WTC11 (cell line): ENCODE measurements around the gene UIMC1. TPM values are rescaled to one million over a fixed set of nuclear protein-coding genes. Genes with fewer than 3 reads are reported as not detected.

ENCODE experiments used
- ATAC-seq: fragments of 200-7000 bp; cut with Tn5 transposase; 2 replicates; pipeline ENCODE4 v1.10.0; 2021; ENCODE audit warnings: mild to moderate bottlenecking, moderate library complexity
- CTCF ChIA-PET: fragments of 300-600 bp; sonication (Branson Sonifier 250); formaldehyde crosslinking; loops from one replicate; lab custom pipeline; 2021; ENCODE audit warnings: antibody characterized with exemption; lab: Charles Lee
- POLR2A ChIA-PET: fragments of 350-600 bp; sonication (Branson Sonifier 250); formaldehyde crosslinking; loops from one replicate; lab custom pipeline; 2021; ENCODE audit warnings: antibody characterized with exemption; lab: Charles Lee
- DNase-seq: peaks from one replicate; pipeline ENCODE4 v3.0.0; 2021; ENCODE audit warnings: low spot score
- H3K27ac Mint-ChIP-seq: 2 replicates; pipeline ENCODE4 v1.8.0; 2021; ENCODE audit warnings: mixed read lengths
- H3K27me3 Mint-ChIP-seq: 2 replicates; pipeline ENCODE4 v1.8.0; 2021; ENCODE audit warnings: low read depth, mild to moderate bottlenecking, moderate library complexity, mixed read lengths
- H3K36me3 Mint-ChIP-seq: 2 replicates; pipeline ENCODE4 v1.8.0; 2021; ENCODE audit warnings: mixed read lengths
- H3K4me1 Mint-ChIP-seq: 2 replicates; pipeline ENCODE4 v1.8.0; 2022; ENCODE audit warnings: mixed read lengths
- H3K4me3 Mint-ChIP-seq: 2 replicates; pipeline ENCODE4 v1.8.0; 2021; ENCODE audit warnings: mild to moderate bottlenecking, moderate library complexity, mixed read lengths
- H3K9me3 Mint-ChIP-seq: 2 replicates; pipeline ENCODE4 v1.8.0; 2021; ENCODE audit warnings: mixed read lengths
- AFF4 ChIP-seq: sonication (generic); formaldehyde crosslinking; IDR thresholded peaks from 2 replicates; pipeline ENCODE4 v1.8.1; 2023; ENCODE audit warnings: mild to moderate bottlenecking, missing genetic modification reagents, borderline replicate concordance
- ATF1 ChIP-seq: sonication (generic); formaldehyde crosslinking; IDR thresholded peaks from 2 replicates; pipeline ENCODE4 v1.8.1; 2023; ENCODE audit warnings: mild to moderate bottlenecking, moderate library complexity, missing genetic modification reagents
- CDX4 ChIP-seq: fragments of 250-450 bp; sonication (Bioruptor Pico); IDR thresholded peaks from 2 replicates; pipeline ENCODE4 v1.9.0; 2021; ENCODE audit warnings: moderate library complexity, mild to moderate bottlenecking, inconsistent platforms, borderline replicate concordance
- ETV6 ChIP-seq: sonication (generic); formaldehyde crosslinking; IDR thresholded peaks from 2 replicates; pipeline ENCODE4 v1.8.1; 2022; ENCODE audit warnings: mild to moderate bottlenecking, missing genetic modification reagents
- GRHL2 ChIP-seq: fragments of 250-450 bp; sonication (Bioruptor Pico); IDR thresholded peaks from 2 replicates; pipeline ENCODE4 v1.8.0; 2022; ENCODE audit warnings: mild to moderate bottlenecking, moderate library complexity; ENCODE audit not compliant: insufficient replicate concordance, severe bottlenecking
- HMGA2 ChIP-seq: fragments of 250-450 bp; sonication (Bioruptor Pico); IDR thresholded peaks from 2 replicates; pipeline ENCODE4 v1.4.0; 2021; ENCODE audit warnings: mild to moderate bottlenecking, moderate library complexity
- JUN ChIP-seq: sonication (generic); formaldehyde crosslinking; IDR thresholded peaks from 2 replicates; pipeline ENCODE4 v1.8.0; 2023; ENCODE audit warnings: mild to moderate bottlenecking, missing genetic modification reagents
- KAT7 ChIP-seq: sonication (generic); formaldehyde crosslinking; IDR thresholded peaks from 2 replicates; pipeline ENCODE4 v1.8.1; 2023; ENCODE audit warnings: missing genetic modification reagents, mild to moderate bottlenecking, borderline replicate concordance
- SMAD4 ChIP-seq: sonication (generic); formaldehyde crosslinking; IDR thresholded peaks from 2 replicates; pipeline ENCODE4 v1.8.0; 2022; ENCODE audit warnings: mild to moderate bottlenecking, missing genetic modification reagents
- TEAD1 ChIP-seq: sonication (generic); formaldehyde crosslinking; IDR thresholded peaks from 2 replicates; pipeline ENCODE4 v1.8.0; 2022; ENCODE audit warnings: mild to moderate bottlenecking, missing genetic modification reagents
- TEAD4 ChIP-seq: sonication (generic); formaldehyde crosslinking; IDR thresholded peaks from 2 replicates; pipeline ENCODE4 v1.8.0; 2022; ENCODE audit warnings: mild to moderate bottlenecking, missing genetic modification reagents
- TP53 ChIP-seq: sonication (generic); formaldehyde crosslinking; IDR thresholded peaks from 2 replicates; pipeline ENCODE4 v1.8.1; 2023; ENCODE audit warnings: mild to moderate bottlenecking, missing genetic modification reagents
- ZNF121 ChIP-seq: sonication (generic); formaldehyde crosslinking; IDR thresholded peaks from 2 replicates; pipeline ENCODE4 v1.8.0; 2023; ENCODE audit warnings: missing genetic modification reagents
- ZNF232 ChIP-seq: sonication (generic); formaldehyde crosslinking; IDR thresholded peaks from 2 replicates; pipeline ENCODE4 v1.8.0; 2022; ENCODE audit warnings: mild to moderate bottlenecking, missing genetic modification reagents
- ZNF423 ChIP-seq: fragments of 250-450 bp; sonication (Bioruptor Pico); IDR thresholded peaks from 2 replicates; pipeline ENCODE4 v2.1.2; 2022; ENCODE audit warnings: mild to moderate bottlenecking, moderate library complexity
- total RNA-seq: library from RNA; stranded (reverse); gene quantifications from 3 replicates; pipeline ENCODE4 v1.2.3, GENCODE V29; 2021
- TF ChIP-seq, protein P1 (sequence below): sonication (generic); formaldehyde crosslinking; IDR thresholded peaks from 2 replicates; pipeline ENCODE4 v1.8.0; 2023; ENCODE audit warnings: missing genetic modification reagents, mild to moderate bottlenecking, borderline replicate concordance

UIMC1 gene
- total RNA-seq, 1 experiment from 2014 or later = 48.0 TPM

- TF ChIP-seq CDX4 (no peak), TP53 (no peak), ATF1 (CRISPR knock-in tag) (no peak), HMGA2 (CRISPR knock-in tag) (no peak), KAT7 (CRISPR knock-in tag) (no peak), SMAD4 (CRISPR knock-in tag) (no peak)
- TF ChIP-seq, all 79 proteins: peak for 0
These were observed 29.4 kb upstream of the UIMC1 start (continued) for GRCh38 chr5:177035976-177036375.

- H3K4me1 Mint-ChIP-seq = no peaks in the 10 kb centered on the region
- CTCF ChIA-PET = no interaction called here
- no peak overlapping the region for H3K27ac Mint-ChIP-seq
- POLR2A ChIA-PET = no interaction called here
- peaks cover 34% of the 10 kb centered on the region for H3K36me3 Mint-ChIP-seq
- H3K27me3 Mint-ChIP-seq = no peaks in the 10 kb centered on the region
- H3K9me3 Mint-ChIP-seq = peaks cover 6% of the 10 kb centered on the region; the same call in 1 of the 2 replicates
- TF ChIP-seq TEAD4 (CRISPR knock-in tag) (no peak), AFF4 (no peak), TP53 (no peak), JUN (CRISPR knock-in tag) (no peak), TEAD1 (CRISPR knock-in tag) (no peak), HMGA2 (CRISPR knock-in tag) (no peak)
- TF ChIP-seq, protein P1, sequence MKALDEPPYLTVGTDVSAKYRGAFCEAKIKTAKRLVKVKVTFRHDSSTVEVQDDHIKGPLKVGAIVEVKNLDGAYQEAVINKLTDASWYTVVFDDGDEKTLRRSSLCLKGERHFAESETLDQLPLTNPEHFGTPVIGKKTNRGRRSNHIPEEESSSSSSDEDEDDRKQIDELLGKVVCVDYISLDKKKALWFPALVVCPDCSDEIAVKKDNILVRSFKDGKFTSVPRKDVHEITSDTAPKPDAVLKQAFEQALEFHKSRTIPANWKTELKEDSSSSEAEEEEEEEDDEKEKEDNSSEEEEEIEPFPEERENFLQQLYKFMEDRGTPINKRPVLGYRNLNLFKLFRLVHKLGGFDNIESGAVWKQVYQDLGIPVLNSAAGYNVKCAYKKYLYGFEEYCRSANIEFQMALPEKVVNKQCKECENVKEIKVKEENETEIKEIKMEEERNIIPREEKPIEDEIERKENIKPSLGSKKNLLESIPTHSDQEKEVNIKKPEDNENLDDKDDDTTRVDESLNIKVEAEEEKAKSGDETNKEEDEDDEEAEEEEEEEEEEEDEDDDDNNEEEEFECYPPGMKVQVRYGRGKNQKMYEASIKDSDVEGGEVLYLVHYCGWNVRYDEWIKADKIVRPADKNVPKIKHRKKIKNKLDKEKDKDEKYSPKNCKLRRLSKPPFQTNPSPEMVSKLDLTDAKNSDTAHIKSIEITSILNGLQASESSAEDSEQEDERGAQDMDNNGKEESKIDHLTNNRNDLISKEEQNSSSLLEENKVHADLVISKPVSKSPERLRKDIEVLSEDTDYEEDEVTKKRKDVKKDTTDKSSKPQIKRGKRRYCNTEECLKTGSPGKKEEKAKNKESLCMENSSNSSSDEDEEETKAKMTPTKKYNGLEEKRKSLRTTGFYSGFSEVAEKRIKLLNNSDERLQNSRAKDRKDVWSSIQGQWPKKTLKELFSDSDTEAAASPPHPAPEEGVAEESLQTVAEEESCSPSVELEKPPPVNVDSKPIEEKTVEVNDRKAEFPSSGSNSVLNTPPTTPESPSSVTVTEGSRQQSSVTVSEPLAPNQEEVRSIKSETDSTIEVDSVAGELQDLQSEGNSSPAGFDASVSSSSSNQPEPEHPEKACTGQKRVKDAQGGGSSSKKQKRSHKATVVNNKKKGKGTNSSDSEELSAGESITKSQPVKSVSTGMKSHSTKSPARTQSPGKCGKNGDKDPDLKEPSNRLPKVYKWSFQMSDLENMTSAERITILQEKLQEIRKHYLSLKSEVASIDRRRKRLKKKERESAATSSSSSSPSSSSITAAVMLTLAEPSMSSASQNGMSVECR (CRISPR knock-in tag) = no peak
- no peak for DNase-seq
- no peak overlapping the region for H3K4me3 Mint-ChIP-seq
- no peak for ATAC-seq
These were observed 22.9 kb upstream of the UIMC1 start for GRCh38 chr5:177029498-177029897.

GRCh38 chr5:177027665-177028064, 21.1 kb upstream of the UIMC1 start:
- TF ChIP-seq ZNF423 (CRISPR knock-in tag) (no peak), ZNF121 (peak; percentile 75; the same call in 1 of the 2 replicates), GRHL2 (CRISPR knock-in tag) (no peak), ETV6 (CRISPR knock-in tag) (no peak), ZNF232 (CRISPR knock-in tag) (no peak)
- TF ChIP-seq, all 79 proteins: peak for 1
- POLR2A ChIA-PET = interaction anchor here (0.6 kb wide), 3 partner anchors 10 to 36 kb away, joined by 3 read pairs; no protein-coding TSS in a partner anchor
- Mint-ChIP-seq H3K27me3 (no peaks in the 10 kb centered on the region), H3K27ac (no peak overlapping the region), H3K36me3 (peaks cover 34% of the 10 kb centered on the region), H3K9me3 (peaks cover 6% of the 10 kb centered on the region; the same call in 1 of the 2 replicates), H3K4me1 (peaks cover 4% of the 10 kb centered on the region; the same call in 1 of the 2 replicates), H3K4me3 (no peak overlapping the region)
- DNase-seq (no peak), ATAC-seq (no peak)
- CTCF ChIA-PET = interaction anchor here (1.1 kb wide), 1 partner anchor 44 kb away, joined by 6 read pairs; no protein-coding TSS in a partner anchor
